ENCODE data around the gene NOL7. TPM values are rescaled to one million over a fixed set of nuclear protein-coding genes. Genes with fewer than 3 reads are reported as not detected.

Gene NOL7
- total and polyA plus RNA-seq, 2 of the 8 experiments (the other 6 are each of a cell fraction or from before 2014, with no cell fraction given) = 16.4 to 70.4 TPM

- TF ChIP-seq EZH2 (IDR thresholded peaks at IDR 0.05; ENCODE audit: low read depth, low read length, severe bottlenecking) (no peak), PHF8 (conservative IDR thresholded peaks at IDR 0.05; ENCODE audit: low read depth, low read length) (no peak), GTF2F1 (IDR thresholded peaks at IDR 0.05; ENCODE audit: borderline replicate concordance, low read depth, low read length) (no peak), ZNF274 (IDR thresholded peaks at IDR 0.05; ENCODE audit: borderline replicate concordance, extremely low read depth, low read length) (no peak), SIRT6 (IDR thresholded peaks at IDR 0.05; ENCODE audit: low read length) (no peak), BACH1 (IDR thresholded peaks at IDR 0.05; ENCODE audit: low read length) (no peak), RXRA (IDR thresholded peaks at IDR 0.05; ENCODE audit: insufficient read depth, low read depth, low read length) (no peak), SIN3A (conservative IDR thresholded peaks at IDR 0.05 in 1 of 2, IDR thresholded peaks at IDR 0.05 in 1 of 2; ENCODE audit: low read depth in 1 of 2, low read length in 2 of 2) (no peak), CTBP2 (IDR thresholded peaks at IDR 0.05; ENCODE audit: borderline replicate concordance, insufficient read depth, insufficient read length, low read length) (no peak), BRCA1 (IDR thresholded peaks at IDR 0.05; ENCODE audit: low read depth, low read length) (no peak), NRF1 (IDR thresholded peaks at IDR 0.05; ENCODE audit: low read depth, low read length) (no peak), JUND (IDR thresholded peaks at IDR 0.05; ENCODE audit: low read length) (no peak), RNF2 (IDR thresholded peaks at IDR 0.05; ENCODE audit: borderline replicate concordance, low read depth, low read length, missing control alignments, poor library complexity, severe bottlenecking) (no peak), CHD2 (IDR thresholded peaks at IDR 0.05; ENCODE audit: low read length) (no peak)
- Histone ChIP-seq H3K23me2 (ENCODE audit: low read depth, low read length) (no peaks in the 10 kb centered on the region), H3K36me3 (ENCODE audit: control insufficient read depth in 2 of 4, insufficient read depth in 4 of 4, low read length in 3 of 4) (no peaks in the 10 kb centered on the region; a peak in 2 of 8 replicates), H3K4me2 (ENCODE audit: insufficient read depth in 1 of 2, low read depth in 2 of 2, low read length in 2 of 2) (no peak overlapping the region), H2BK15ac (ENCODE audit: low read length) (no peak overlapping the region), H3K27ac (ENCODE audit: low read depth, low read length) (no peak overlapping the region), H3K79me1 (ENCODE audit: low read depth, low read length) (peaks cover 2% of the 10 kb centered on the region; the same call in 1 of the 2 replicates), H3K27me3 (replicated peaks in 1 of 4; ENCODE audit: control insufficient read depth in 3 of 4, extremely low read depth in 1 of 4, insufficient read depth in 3 of 4, low read length in 3 of 4) (no peaks in the 10 kb centered on the region), H3K23ac (ENCODE audit: insufficient read length) (no peak overlapping the region), H3K9me3 (ENCODE audit: insufficient read depth in 2 of 2, low read depth in 1 of 2, low read length in 1 of 2) (no peaks in the 10 kb centered on the region), H2BK120ac (replicated peaks; ENCODE audit: low read depth, low read length) (no peak overlapping the region), H2AFZ (ENCODE audit: low read length) (no peak overlapping the region), H4K8ac (ENCODE audit: extremely low read depth, insufficient read depth, low read length) (no peak overlapping the region), H3K9ac (replicated peaks in 1 of 4; ENCODE audit: extremely low read depth in 1 of 4, low read depth in 3 of 4, low read length in 3 of 4) (no peak overlapping the region), H3K79me2 (ENCODE audit: control insufficient read depth in 1 of 2, insufficient read depth in 2 of 2, low read length in 2 of 2) (no peaks in the 10 kb centered on the region), H4K5ac (ENCODE audit: insufficient read length, low read depth, low read length) (no peak overlapping the region), H3K4me1 (replicated peaks in 1 of 4; ENCODE audit: control insufficient read depth in 3 of 4, insufficient read depth in 4 of 4, low read length in 3 of 4) (no peaks in the 10 kb centered on the region), H2BK12ac (ENCODE audit: low read depth, low read length) (no peak overlapping the region), H4K91ac (replicated peaks; ENCODE audit: insufficient read length, low read length) (no peak overlapping the region), H3K18ac (ENCODE audit: extremely low read depth, low read length) (no peak overlapping the region), H3K14ac (ENCODE audit: insufficient read length) (no peak overlapping the region), H2BK5ac (ENCODE audit: low read depth, low read length) (no peak overlapping the region; the same call in 1 of the 2 replicates), H2AK5ac (ENCODE audit: low read depth, low read length) (no peak overlapping the region), H3K4ac (replicated peaks; ENCODE audit: insufficient read length, low read depth, low read length) (no peak overlapping the region), H4K20me1 (replicated peaks in 1 of 2; ENCODE audit: control insufficient read depth in 1 of 2, insufficient read depth in 2 of 2, low read length in 2 of 2) (no peaks in the 10 kb centered on the region), H3K56ac (replicated peaks; ENCODE audit: insufficient read length, low read depth, low read length) (no peak overlapping the region), H2BK20ac (ENCODE audit: low read length) (no peak overlapping the region), H3K4me3 (ENCODE audit: extremely low read depth in 1 of 4, insufficient read depth in 2 of 4, low read depth in 3 of 4, low read length in 4 of 4) (no peak overlapping the region)
- ChIA-PET POLR2A (ENCODE audit: partially characterized antibody) (no interaction called here), CTCF (ENCODE audit: partially characterized antibody) (no interaction called here)
- no peak for DNase-seq (ENCODE audit: low read depth in 1 of 2, low spot score in 2 of 2)
- WGBS, 2 experiments (ENCODE audit: extremely low coverage in 1 of 2, insufficient coverage in 1 of 2, insufficient read length in 1 of 2, insufficient replicate concordance in 2 of 2, low coverage in 1 of 2, low lambda C conversion rate in 2 of 2, missing lambda C conversion rate in 1 of 2) = 87% methylated on average over 4 of the region's 4 CpGs; no CpG with 5 or more reads in 1 of the 2 experiments
- FAIRE-seq = no peak
Observed at GRCh38 chr6:13649393-13649792, 34.3 kb downstream of the NOL7 start.
